Urinary bladder (tissue), 4 donors: ENCODE data around the gene LRRC71. TPM values are rescaled to one million over a fixed set of nuclear protein-coding genes. Genes with fewer than 3 reads are reported as not detected.

Experiments
- DNase-seq: peaks from one replicate; pipeline ENCODE4 v3.0.0-alpha.2; 2015; ENCODE audit errors: extremely low spot score
- H3K27ac ChIP-seq: one replicate; pipeline ENCODE4 v1.5.1; 2013; ENCODE audit warnings: low read depth, mild to moderate bottlenecking, moderate library complexity
- H3K36me3 ChIP-seq: one replicate; pipeline ENCODE4 v1.6.1; 2013; ENCODE audit warnings: mild to moderate bottlenecking, moderate library complexity; ENCODE audit not compliant: insufficient read depth
- H3K4me1 ChIP-seq: one replicate; pipeline ENCODE4 v1.6.1; 2013; ENCODE audit warnings: mild to moderate bottlenecking, moderate library complexity; ENCODE audit not compliant: insufficient read depth
- H3K4me3 ChIP-seq: one replicate; pipeline ENCODE4 v1.5.1; 2013; ENCODE audit warnings: low read depth, low read length
- WGBS: extraction: QIAGEN DNeasy Blood & Tissue Kit; methylation state at CpG from one replicate; pipeline ENCODE4 v1.1.7; 2013; 5-methylcytosine and 5-hydroxymethylcytosine counted together
- polyA plus RNA-seq: library from polyadenylated mRNA; stranded (reverse); fragments of 200-250 nt; gene quantifications from one replicate; pipeline ENCODE4 v1.2.3, GENCODE V29; 2013
- total RNA-seq: library from RNA; depleted of rRNA; stranded (reverse); fragments of >200 nt; gene quantifications from one replicate; pipeline ENCODE4 v1.2.3, GENCODE V29; 2014
- donor health status: healthy with polysubstance abuse.
- donor health status: healthy.

Gene LRRC71
- total and polyA plus RNA-seq, 2 donors = 0.16 TPM; not detected in 1

DNA sequence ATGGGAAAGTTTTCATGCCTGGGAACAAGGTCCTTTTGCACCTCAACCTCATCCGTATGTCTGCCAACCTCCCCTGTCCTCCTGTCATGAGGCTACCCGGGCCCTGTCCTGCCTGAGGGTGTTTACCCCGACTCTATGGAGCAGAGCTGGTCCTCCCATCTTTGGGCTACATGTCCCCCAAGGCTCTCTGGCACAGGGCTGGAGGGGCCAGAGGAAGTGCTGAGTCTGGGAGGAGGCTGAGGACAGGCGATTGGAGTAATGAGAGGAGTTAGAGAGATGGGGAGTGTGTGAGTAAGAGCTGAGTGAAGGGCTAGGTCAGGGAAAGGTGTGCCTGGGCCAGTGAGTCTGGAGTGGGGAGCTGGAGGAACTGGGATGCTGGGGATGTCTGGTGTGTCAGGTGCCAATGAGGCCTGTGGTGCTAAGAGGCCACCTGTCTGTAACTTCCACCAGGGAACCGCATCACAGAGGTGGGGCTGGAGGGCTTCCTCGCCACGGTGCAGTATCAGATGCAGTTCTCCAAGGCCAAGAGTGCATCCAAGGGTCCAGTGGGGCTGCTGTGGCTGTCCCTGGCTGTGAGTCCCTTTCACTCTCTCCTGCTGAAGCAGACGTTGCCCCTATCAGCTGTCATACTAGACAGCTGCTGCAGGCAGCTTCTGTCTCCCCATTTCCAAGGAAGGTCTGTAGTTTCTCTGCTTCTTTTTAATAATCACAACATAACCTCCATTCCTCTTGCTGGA, 11.7 kb downstream of the LRRC71 start:
- H3K36me3 ChIP-seq = no peaks in the 10 kb centered on the region
- no peaks in the 10 kb centered on the region for H3K4me1 ChIP-seq
- 63% methylated on average over 8 of the region's 8 CpGs for WGBS
- no peak overlapping the region for H3K4me3 ChIP-seq
- H3K27ac ChIP-seq = no peak overlapping the region
- DNase-seq = no peak

DNA sequence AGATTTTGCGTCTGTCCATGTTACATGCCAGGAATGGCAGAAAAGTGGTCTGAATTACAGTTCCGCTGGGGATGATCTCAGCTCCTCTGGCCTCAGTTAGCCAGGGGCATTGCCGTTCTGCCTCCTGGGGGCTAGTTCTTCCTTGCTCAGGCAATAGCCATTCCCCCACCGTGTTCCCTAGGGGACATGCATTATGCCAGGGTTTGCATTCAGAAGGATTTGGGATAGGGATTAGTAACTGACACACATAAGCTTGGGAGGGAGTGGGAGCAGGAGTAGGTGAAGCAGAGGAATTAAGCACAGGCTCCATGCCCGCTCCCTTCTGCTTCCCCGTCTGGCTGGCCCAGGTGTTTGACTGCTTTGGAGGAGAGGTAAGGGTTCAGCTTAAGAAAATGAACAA, 12.7 kb downstream of the LRRC71 start:
- Histone ChIP-seq H3K27ac (no peak overlapping the region), H3K36me3 (no peaks in the 10 kb centered on the region), H3K4me3 (no peak overlapping the region), H3K4me1 (no peaks in the 10 kb centered on the region)
- 76% methylated on average over 6 of the region's 6 CpGs for WGBS
- DNase-seq = no peak

DNA sequence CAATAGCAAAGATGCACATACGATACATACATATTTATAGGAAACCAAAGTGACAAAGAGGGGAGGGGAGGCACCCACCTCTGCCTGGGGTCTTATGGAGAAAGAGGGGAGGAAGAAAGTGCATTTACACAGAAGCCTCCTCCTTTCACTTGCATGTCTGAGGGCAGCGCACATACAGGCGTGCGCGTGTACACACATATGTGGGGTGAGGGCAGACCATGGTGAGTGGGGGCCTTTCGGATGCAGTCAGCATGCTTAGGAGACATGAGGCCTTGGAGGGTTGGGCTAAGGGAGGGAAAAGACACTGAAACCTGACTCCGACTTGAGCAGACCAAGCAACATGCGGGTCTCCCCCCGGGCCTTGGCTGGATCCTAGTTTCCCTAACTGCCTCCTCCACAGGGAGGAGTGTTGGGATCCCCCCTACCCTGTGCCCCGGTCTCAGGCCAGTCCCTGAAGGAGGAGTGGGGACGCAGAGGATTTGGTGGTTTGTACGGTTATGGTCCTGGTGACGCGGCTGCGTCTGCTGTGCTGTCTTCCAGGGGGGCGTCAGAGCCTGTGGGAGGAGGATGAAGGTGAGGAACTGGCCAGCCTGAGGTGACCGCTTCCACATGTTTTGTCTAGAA, 15.2 kb downstream of the LRRC71 start:
- Histone ChIP-seq H3K27ac (no peak overlapping the region), H3K4me1 (no peaks in the 10 kb centered on the region), H3K4me3 (no peak overlapping the region), H3K36me3 (peaks cover 6% of the 10 kb centered on the region)
- no peak for DNase-seq
- WGBS = 80% methylated on average over 17 of the region's 17 CpGs

DNA sequence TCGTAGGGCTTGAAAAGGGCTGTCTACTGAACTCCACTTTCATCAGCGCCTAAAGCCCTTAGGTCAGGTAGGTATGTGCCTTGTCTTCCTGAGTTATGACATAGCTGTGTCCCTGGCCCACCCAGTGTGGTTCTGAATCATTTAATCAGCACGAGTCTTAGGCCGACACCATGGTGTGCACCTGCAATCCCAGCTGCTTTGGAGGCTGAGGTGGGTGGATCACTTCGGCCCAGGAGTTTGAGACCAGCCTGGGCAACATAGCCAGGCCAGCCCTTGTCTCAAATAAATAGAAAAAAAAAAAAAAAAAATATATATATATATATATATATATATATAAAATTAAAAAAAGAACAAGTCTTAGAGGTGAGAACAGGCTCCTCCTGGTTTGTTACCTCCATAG, 15.8 kb downstream of the LRRC71 start:
- Histone ChIP-seq H3K4me3 (no peak overlapping the region), H3K27ac (no peak overlapping the region), H3K36me3 (peaks cover 6% of the 10 kb centered on the region), H3K4me1 (no peaks in the 10 kb centered on the region)
- WGBS = 90% methylated on average over 5 of the region's 5 CpGs
- DNase-seq = no peak

GRCh38 chr1:156936721-156937220, 16.3 kb downstream of the LRRC71 start:
- no peak for DNase-seq
- Histone ChIP-seq H3K4me3 (no peak overlapping the region), H3K36me3 (peaks cover 6% of the 10 kb centered on the region), H3K27ac (no peak overlapping the region), H3K4me1 (no peaks in the 10 kb centered on the region)
- WGBS = 84% methylated on average over 10 of the region's 10 CpGs

- H3K4me1 ChIP-seq = no peaks in the 10 kb centered on the region
- WGBS = 84% methylated on average over 8 of the region's 8 CpGs
- H3K27ac ChIP-seq = no peak overlapping the region
- no peak overlapping the region for H3K4me3 ChIP-seq
- peaks cover 6% of the 10 kb centered on the region for H3K36me3 ChIP-seq
- no peak for DNase-seq
Measured at GRCh38 chr1:156937883-156938282, 17.5 kb downstream of the LRRC71 start.

DNA sequence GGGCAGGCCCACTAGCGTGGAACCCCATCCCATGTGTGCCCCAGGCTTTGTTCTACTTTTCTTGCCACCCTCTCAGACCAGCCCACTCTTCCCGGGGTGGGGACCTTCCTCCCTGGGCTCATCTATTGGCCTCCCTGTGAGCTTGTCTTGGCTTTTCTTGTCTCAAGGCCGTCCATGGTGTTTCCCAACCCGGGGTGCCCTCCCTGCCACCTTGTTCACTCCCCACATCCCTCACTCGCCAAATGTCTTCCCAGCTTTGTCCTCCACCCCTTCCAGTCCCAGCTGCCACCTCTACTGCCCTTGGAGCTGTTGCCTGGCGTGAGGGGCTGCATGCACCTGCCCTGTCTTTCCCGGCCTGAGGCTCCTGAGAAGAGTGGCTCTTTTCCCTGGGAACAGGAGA, 18.4 kb downstream of the LRRC71 start:
- no peak overlapping the region for H3K27ac ChIP-seq
- 87% methylated on average over 7 of the region's 7 CpGs for WGBS
- H3K4me3 ChIP-seq = no peak overlapping the region
- no peak for DNase-seq
- no peaks in the 10 kb centered on the region for H3K4me1 ChIP-seq
- peaks cover 8% of the 10 kb centered on the region for H3K36me3 ChIP-seq

DNA sequence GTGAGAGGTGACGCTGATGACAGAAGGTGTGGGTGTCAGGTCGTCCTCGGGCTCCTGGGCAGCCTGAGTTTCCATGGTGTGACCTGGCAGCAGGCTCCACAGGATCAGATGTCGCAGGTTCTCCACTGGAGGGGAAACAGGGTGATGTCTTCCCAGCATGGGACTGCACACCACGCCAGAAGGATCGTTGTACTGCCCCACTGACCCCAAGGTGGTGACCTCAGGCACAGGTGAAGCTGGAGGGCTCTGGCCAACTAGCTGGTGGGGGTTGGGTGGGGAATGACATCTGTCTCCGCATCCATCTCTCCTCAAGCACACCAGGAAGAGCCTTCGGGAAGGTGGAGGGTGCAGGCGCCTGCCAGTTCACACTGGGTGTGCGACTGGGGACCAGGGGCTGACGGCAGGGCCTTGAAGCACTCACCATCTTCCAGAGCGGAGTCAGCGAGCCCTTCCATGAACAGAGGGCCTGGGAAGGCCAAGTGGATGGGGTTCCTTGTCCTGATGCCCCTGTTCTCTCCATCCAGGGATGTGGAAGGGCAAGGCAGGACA, 19.4 kb downstream of the LRRC71 start:
- H3K27ac ChIP-seq = no peak overlapping the region
- H3K4me1 ChIP-seq = no peaks in the 10 kb centered on the region
- H3K36me3 ChIP-seq = peaks cover 8% of the 10 kb centered on the region
- H3K4me3 ChIP-seq = no peak overlapping the region
- WGBS = 95% methylated on average over 13 of the region's 13 CpGs
- DNase-seq = no peak

- Histone ChIP-seq H3K36me3 (peaks cover 8% of the 10 kb centered on the region), H3K4me1 (no peaks in the 10 kb centered on the region), H3K27ac (no peak overlapping the region), H3K4me3 (no peak overlapping the region)
- DNase-seq = no peak
- 94% methylated on average over 10 of the region's 10 CpGs for WGBS
Measured at GRCh38 chr1:156941675-156942074, 21.2 kb downstream of the LRRC71 start.

DNA sequence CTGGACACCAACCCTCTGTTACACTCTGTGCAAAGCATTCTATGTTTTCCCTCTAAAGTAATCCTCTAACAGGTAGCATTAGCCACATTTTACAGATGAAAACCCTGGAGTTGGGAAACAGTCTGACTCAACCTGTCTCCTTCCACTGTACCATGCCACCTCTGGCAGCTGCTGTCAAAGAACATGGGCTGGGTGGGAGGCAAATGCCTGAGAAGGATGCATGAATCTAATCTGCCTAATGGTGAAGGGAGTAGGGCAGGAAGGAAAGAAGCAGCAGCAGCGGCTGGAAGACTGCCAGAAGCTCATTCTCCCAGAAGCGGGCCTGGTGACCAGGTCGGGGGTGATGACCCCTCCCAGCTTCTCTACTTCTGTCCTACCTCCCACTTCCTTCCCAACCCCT, 21.7 kb downstream of the LRRC71 start:
- Histone ChIP-seq H3K4me3 (no peak overlapping the region), H3K4me1 (no peaks in the 10 kb centered on the region), H3K36me3 (peaks cover 12% of the 10 kb centered on the region), H3K27ac (no peak overlapping the region)
- WGBS = 90% methylated on average over 3 of the region's 3 CpGs
- DNase-seq = no peak

DNA sequence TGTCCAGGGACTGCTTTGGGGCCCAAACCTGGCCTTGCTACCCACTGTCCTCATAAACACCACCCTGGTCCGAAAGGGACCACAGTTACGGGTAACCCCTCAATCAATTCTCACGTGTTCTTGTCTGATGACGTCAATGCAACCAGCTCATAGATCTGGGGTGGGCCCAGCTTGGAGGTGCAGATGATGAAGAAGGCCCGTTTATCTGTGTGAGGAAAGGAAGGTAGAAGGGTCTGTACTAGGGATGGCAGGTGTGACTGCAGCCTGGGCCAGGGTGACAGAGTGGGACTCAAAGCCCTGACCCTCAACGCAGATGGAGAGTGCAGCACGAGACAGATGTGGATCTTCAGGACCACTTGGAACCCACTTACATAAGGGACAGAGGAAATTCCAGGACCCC, 22.1 kb downstream of the LRRC71 start:
- no peak for DNase-seq
- no peaks in the 10 kb centered on the region for H3K4me1 ChIP-seq
- H3K27ac ChIP-seq = no peak overlapping the region
- peaks cover 13% of the 10 kb centered on the region for H3K36me3 ChIP-seq
- 92% methylated on average over 7 of the region's 7 CpGs for WGBS
- no peak overlapping the region for H3K4me3 ChIP-seq

DNA sequence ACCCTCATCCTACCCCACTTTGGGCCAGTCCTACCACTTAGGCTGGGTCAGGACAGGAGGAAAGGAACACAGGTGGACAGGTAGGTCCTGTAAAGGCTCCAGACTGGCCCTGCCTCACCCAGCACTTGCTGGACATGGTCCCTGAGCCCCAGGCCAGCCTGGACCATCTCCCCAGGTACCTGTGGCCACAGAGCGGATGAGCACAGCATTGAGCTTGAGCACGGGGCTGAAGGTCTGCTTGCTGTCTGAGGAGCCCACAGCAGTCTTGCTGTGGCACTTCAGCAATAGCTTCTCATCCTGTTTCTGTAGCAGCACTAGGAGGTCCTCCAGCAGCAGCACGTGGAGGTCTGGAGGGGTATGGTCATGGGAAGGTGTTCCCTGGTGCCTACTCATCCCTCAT, 23.3 kb downstream of the LRRC71 start:
- no peaks in the 10 kb centered on the region for H3K4me1 ChIP-seq
- no peak for DNase-seq

GRCh38 chr1:156944268-156944667, 23.8 kb downstream of the LRRC71 start:
- WGBS = 100% methylated on average over 1 of the region's 1 CpG
- peaks cover 10% of the 10 kb centered on the region for H3K36me3 ChIP-seq
- DNase-seq = no peak
- H3K27ac ChIP-seq = no peak overlapping the region
- H3K4me3 ChIP-seq = no peak overlapping the region
- no peaks in the 10 kb centered on the region for H3K4me1 ChIP-seq

More for the DNA sequence above, 23.3 kb downstream of the LRRC71 start:
- H3K4me3 ChIP-seq = no peak overlapping the region
- 92% methylated on average over 3 of the region's 3 CpGs for WGBS
- H3K27ac ChIP-seq = no peak overlapping the region
- H3K36me3 ChIP-seq = peaks cover 11% of the 10 kb centered on the region

DNA sequence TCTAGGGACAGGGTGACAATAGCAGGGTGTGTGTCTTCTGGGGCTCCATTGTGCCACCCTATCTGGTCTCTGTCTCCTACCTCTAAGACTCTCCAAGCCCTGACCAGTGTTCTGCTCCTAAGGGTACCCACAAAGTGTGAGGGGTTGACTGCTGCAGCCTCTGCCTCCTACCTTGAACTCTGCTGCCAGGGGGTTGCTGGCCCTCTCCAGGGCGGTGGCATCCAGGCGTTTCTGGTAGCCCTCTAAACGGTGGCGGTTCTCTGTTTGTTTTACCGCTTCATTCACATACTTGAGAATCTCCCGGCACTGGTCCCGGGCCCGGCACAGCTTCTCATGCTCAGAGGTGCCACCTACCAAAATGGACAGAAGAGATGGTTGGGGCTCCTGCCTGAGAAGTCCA, 24.4 kb downstream of the LRRC71 start:
- Histone ChIP-seq H3K36me3 (peaks cover 7% of the 10 kb centered on the region), H3K27ac (no peak overlapping the region), H3K4me1 (no peaks in the 10 kb centered on the region), H3K4me3 (no peak overlapping the region)
- WGBS = 97% methylated on average over 8 of the region's 8 CpGs
- DNase-seq = no peak
